Measurements from ENCODE around the gene ACOX2.

ACOX2 gene

DNA sequence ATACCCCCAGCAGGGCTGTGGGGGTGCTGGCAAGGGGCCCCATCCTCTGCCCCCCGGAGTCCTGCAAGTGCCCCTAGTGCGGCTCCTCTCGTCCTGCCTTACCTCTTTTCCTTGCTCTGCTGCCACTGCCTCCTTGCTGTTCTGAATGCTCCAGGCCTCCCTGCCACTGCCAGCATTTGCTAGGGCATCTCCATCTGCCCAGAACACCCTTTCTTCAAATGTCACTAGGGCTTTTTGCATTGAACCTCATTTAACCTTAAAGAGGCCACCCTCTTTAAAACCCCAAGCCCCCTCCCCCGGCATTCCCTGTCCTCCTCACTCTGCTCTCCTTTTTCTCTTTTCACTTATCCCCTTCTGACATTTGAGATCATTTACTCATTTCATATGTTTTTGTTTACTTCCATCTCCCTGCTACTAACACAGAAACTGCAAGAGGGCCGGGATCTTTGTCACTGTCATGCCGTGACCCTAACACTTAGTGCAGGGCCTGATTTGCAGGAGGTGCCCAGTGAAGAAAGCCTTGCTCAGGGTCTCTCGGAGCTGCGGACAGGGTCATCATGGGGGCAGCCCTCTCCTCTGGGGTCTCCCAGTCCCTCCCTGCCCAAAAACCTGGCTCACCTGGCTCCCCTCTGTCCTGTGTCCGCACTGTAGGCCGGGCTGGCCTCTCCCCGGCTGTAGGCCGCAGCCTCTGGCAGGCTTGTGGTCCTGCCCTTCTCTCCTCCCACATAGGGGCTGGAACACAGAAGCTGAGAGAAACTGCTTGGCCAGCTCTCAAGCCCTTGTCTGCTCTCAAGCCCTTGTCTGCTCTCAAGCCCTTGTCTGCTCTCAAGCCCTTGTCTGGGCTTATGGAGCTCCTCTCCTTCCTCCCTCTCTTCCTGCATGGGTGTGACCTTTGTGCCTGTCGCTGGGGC is at the start of gene ACOX2:
Gene ACOX2 (minus strand): TSS at position 690 of the 911 bp plus-strand sequence. CDS start 2,084 bp downstream, outside the sequence.
- DNase-seq = peak in 3 of 14 donors; percentile 12 to 36 (median 12)

DNA sequence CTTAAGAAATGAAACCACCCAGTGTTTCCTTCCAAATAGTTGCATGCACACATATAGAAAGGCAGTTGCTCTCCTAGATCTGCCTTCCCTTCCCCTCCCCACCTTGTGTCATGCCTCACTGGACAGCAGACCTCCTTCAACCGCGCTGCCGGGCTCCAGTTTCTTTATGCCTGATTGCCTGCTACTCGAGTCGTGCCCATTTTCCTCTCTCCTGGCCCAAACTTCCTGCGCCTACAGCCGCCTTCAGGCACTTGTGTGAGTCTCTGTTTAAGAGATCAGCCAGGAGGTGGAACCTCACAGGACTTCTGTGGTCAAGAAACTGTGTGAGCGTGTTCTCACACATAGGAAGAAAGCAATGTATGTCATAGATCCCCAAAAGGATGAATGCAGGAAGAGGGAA is 49.0 kb upstream of the ACOX2 start:
- peak in 1 of 14 donors; percentile 28 for DNase-seq

DNA sequence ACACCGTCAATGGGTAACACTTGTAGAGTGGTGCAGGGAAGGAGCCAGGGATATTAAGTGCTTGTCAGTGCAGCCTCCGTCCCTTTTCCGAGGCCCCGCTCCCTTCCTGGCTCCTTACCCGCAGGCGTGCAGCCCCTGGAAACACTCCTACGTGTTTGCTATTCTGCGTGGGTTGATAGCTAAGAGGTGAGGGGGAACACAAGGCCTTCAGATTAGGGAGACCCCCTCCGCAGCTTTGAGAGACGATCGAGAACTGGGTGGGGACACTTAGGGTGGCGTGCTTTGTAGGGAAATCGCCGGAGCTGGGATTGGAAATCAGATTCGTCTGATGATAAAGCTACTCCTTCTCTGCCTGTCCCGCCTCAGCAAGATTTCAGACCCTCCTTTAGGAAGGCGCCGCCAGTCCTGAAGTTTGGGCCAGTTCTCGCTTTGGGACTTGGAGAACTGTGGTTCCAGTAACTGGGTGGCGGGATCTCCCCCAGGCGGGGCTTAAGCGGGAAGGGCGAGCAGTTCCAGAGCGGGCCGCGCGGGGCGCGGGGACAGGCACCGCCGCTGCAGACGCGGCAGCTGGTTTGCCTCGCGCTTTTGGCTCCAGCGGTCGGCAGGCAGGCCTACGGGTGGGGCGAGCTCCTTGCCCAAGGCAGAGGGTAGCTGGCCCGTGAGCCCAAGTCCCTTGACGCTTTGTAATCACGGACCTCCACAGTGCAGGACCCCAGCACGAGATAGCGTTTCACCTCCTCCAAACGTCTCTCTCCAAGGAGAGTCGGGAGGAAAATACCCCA is 48.2 kb upstream of the ACOX2 start:
- peak in 13 of 14 donors; percentile 23 to 89 (median 50) for DNase-seq

DNA sequence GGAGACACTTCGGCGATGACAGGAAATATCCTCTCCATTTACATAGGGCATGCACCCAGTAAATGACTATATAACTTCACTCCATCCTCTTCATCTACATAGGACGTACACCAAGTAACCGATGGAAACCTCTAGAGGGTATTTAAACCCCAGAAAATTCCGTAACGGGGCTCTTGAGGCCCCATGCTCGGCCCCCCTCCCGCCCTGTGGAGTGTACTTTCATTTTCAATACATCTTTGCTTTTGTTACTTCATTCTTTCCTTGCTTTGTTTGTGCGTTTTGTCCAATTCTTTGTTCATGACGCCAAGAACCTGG is 47.7 kb upstream of the ACOX2 start:
- no peak for DNase-seq

DNA sequence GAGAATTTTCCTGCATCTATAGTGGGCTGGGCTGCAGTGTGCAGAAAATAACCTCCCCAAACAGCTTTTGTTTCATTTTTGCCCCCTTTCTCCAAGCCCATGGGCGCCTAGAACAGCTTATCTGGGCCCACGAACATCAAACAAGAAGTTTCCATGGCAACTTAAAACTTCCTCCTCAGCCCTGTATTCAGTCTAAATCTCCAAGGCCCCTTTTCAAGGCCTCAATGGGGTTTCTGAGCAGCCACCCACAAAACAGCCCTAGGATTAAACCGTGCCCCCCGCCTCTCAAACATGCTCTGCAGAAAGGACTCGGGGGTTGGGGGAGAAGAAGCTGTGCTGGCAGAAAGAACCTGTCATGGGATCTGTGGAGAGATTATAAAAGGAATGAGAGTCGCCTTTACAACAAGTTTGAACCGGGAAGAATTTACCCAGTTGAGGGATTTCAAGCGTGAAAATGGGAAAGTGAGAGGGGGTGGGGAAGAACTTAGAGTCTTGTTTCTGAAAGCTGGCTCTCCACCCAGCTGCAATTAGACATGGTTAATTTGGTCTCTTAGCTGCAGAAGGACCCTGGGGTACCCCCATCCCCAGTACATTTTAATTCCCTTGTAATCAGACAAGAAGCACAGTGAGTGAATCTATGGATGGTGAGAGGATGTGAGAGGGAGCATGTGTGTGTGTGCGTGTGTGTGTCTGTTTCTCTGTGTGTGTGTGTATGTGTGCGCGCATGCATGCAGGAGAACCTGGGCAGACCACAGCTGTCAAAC is 44.5 kb upstream of the ACOX2 start:
- peak in 6 of 14 donors; percentile 17 to 55 (median 30) for DNase-seq

DNA sequence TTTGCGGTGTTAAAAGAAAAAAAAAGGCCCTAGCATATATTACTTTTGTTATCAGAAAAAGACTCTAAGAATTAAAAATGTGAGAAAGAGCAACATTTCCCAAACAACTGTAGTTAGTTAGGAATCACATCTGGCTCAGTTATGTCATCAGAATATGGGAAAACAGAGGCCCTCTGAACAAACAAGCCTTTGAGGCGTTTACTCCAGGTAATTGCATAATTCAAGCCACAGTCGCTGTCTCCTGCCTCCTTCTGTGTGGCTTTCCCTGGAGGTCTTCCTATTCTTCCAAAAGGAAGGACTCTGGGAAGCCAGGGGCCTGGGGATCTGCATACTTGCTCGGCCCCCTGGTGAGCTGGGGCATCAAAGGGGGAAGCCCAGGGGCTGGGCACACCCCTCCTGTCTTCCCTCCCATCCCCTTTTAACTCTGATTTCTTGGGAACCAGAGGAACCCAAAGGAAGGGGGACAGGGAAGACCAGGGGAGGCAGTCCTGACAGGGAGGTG is 43.9 kb upstream of the ACOX2 start:
- no peak for DNase-seq

DNA sequence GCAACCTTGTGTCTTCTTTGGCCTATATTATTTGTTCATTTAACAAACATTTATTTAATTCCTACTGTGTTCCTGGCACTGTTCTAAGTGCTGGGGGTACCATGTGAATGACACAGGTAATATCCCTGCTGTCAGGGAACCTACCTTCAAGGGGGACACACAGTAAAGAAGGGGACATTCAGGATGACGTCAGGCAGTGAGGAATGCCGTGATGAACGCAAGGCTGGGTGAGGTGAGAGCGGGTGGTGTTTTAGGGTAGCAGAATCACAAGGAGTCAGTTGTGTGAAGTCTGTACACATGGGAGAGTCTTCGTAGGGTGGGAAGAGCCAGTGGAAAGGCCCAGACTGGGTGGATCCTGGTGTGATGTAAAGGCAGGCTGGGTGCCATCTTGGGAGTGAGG is 41.9 kb upstream of the ACOX2 start:
- no peak for DNase-seq

DNA sequence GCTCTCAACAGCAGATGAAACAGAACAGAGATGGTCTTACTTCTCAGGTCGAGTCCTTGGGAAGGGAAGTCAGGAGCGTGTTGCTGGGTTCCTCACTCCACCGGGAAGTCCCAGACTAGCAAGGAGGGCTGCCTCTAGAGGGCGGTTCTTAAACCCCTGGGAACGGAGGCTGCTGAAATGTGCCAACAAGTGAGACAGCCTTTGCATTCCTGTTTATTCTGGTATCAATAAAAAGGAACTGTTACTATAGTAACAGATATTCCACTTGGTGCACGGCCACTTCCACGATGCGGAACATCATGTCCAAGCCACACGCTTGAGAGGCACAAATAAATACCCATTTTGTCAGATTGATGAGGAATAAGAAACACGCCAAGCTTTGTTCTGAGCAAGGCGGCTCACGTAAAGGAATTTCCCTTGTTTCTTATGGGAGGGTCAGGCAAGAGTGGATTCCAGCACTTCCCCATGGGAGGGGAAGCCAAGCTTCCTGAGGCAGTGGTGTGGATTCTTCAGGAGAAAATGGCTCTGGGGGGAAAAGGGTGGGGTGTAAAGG is 40.4 kb upstream of the ACOX2 start, which contains the start of gene FAM107A:
Gene FAM107A (minus strand): TSS at position 123 of the 553 bp plus-strand sequence. CDS start 7,531 bp downstream, outside the sequence.
- peak in 10 of 14 donors; percentile 12 to 56 (median 36) for DNase-seq

DNA sequence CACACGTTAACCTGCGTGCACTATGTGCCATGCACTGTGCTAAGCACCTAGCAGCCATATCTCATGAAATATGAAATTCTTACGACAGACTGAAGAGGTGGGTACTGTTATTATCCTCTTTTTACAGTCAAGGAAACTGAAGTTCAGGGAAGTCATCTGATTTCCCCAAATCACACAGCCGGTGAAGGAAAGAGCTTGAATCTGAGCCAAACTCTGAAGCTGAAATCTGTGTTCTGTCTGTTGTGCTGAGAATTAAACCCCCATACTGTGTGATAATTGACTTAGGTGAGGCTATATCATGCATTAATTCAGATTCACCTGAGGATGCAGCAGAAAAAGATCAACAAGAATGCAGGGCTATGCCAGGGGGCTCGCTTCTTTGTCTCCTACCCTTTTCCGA is 39.7 kb upstream of the ACOX2 start:
- peak in 1 of 14 donors; percentile 42 for DNase-seq

DNA sequence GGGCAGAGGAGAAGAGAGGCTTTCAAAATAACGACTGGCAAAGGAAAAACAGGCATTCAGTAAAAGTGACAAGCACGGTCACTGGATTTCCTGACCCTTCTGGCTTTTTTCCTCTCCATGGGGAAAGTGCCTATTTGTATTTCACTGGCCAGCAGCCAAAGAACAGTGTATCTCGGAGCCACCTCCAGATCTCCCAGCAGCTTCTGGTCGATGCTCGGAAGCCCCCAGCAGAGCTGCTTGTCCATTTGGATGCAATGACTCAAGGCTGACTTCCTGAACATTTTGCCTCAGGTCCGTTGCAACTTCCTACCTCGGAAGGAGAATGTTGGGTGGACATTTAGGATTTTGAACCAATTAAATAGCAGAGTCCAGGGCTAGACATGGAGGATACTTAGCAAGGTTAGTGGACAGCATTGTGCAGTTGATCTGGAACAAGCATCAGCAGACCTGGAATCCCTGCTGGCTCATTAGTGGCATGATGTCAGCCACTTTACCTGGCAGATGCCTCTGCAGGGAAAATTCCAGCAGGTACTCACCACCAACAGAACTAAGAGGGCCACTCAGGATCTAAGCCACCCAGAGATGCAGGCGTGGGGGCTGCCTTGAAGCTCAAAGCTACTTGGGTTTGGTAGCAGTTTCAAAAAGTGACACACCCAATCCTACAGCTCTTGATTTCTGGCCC is 39.1 kb upstream of the ACOX2 start:
- peak in 5 of 14 donors; percentile 10 to 82 (median 52) for DNase-seq

DNA sequence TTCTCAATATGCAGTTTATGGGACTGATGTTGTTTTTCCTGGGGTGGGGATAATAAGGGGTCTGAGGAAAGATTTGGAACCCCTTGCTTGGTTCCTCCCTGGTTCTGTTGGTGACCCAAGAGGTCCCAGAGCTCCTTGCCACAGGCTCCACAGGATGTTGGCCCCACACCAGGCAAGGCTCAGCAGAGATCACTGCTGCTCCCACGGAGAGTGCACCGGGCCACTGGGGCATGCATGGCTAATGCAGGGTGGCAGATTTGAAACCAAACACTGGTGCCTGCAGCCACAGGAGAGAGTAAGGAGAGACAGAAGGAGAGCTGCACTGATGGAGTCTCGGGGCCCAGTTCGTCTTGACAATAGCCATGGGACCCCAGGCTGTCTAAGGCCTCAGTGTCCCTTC is 37.7 kb upstream of the ACOX2 start:
- peak in 1 of 14 donors; percentile 10 for DNase-seq

DNA sequence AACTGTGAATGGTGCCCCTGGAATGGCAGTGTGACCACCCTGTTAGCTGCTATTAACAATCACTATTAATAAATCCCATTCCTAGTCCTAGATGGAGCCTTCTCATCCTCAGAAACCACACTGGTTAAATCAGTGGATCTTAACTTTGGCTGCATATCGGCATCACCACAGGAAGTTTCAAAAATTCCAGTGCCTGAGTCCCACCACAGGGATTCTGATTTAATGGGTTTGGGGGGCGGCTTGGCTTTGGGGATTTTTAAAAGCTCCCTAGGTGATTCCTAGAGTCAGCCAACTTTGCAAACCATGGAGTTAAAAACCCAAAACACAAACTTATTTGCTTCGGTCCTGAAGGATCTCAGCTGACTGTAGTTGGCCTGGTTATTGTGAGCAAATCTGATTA is 37.1 kb upstream of the ACOX2 start:
- no peak for DNase-seq

DNA sequence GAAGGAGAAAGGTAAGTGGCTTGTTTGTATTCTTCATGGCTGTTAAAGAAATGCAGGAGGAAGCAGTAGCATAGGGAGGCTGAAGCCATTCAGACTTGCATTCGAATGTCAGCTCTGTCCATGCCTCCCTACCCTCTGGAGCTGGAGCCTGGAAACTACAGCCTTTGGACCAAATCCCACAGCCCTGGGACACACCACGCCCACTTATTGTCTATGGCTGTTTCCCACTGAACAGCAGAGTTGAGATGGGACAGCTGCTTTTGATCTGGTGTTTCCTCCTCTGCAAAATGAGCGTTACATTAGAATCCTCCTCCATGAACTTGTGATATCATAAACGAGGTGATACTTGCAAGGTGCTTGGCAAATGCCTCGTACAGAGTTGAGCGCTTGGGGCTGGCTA is 36.6 kb upstream of the ACOX2 start:
- peak in 2 of 14 donors; percentile 8 to 15 for DNase-seq

DNA sequence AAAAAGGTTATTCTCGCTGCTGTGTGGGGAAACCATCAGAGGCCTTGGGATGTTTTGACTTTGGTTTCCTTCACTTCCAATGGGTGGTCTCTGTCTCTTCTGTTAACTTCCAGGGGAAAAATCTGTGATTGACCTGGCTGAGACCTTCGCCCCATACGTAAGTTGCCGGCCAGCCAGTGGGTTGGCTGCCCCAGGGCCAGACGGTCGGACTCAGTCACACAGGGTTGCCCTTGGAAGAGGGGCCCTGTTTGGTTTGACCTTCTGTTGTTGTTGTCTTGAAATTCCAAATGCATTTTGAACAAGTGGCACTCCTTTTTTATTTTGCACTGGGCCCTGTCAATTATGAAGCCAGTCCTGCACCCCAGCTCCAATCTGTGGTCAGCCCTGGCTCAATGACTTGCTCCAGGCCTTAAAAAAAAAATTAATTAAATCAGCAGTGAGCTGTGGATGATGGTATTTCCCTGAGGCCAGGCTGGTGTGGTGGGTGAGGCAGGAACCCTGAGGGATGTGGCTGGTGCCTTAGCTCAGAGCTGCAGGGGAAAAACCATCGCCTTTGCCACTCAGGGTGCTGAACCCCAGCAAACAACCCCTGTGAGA is 35.7 kb upstream of the ACOX2 start:
- DNase-seq = no peak

DNA sequence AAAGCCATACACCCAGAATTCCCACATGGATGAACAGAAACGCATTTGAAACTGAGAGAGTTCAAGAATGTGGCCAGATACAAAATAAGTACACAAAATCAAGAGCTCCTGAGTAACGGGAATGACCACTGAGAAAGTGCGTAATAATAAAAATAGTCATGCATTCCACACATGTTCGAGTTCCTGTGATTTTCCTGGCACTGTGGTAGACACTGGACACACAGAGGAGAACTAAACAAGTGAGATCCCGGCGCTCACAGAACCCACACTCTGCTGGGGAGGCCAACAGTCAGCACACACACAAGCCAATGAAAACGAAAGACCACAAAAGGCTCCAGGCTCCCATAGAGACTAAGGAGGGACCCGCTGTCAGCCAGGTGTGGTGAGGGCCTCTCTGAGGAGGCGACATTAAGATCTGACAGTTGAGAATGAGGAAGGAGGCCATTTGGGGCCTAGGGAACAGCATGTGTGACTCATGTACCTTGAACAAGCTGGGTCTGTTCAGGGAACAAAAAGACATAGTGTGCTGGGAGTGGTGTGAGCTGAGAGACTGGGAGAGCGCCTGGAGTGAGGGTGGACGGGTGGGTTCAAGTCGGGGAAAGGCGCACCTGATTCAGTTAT is 35.1 kb upstream of the ACOX2 start:
- DNase-seq = peak in 1 of 14 donors; percentile 34

DNA sequence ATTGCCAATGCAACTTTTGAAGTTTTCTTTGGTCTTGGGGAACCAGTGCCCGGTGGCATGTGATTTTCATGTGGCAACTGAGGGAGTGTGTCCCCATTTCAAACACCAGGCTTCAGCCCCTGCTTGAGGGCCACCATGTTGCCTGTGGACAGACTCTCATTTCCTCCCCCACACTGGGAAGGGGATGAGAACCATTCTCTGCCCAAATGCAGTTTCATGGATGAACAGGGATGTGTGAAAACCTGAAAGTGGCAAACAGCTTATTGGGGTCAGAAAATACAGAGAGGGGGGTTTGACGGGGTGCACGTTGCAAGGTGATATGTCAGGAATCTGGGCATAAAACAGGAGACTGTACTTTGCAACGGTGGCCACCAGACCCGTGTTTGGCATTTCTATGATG is 33.9 kb upstream of the ACOX2 start:
- DNase-seq = no peak

DNA sequence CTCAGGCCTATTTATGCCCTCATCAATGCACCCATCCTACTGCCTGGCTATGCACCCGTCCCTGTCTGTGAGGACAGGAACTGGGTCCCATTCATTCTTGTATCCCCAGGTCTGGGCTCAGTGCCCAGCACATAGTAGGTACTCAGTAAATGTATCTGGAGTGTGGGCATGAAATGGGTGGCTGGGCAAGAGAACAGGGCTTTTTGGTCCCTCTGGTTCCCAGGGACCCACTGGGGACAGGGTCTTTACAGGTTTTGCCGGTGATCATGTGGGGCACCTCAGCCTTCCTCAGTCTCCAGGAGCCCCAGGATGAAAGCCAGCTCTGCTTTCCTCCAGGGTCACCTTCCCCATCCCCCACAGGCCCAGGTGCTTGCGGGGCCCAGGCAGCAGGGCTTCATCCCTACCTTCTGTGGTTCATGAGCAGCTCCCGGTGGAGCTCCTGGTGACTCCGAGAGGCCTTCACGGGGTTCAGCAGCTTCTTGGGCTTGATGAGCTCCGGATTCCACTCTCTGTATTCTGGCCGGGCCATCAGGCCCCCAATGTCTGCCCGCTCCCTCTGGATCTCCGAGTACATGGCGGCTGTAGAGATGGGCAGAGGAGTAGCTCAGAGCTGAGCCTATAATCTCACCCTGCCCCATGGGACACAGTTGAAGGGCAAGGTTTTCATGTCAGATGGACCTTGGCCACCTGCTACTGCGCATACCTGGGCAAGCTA is 32.5 kb upstream of the ACOX2 start:
- DNase-seq = no peak

DNA sequence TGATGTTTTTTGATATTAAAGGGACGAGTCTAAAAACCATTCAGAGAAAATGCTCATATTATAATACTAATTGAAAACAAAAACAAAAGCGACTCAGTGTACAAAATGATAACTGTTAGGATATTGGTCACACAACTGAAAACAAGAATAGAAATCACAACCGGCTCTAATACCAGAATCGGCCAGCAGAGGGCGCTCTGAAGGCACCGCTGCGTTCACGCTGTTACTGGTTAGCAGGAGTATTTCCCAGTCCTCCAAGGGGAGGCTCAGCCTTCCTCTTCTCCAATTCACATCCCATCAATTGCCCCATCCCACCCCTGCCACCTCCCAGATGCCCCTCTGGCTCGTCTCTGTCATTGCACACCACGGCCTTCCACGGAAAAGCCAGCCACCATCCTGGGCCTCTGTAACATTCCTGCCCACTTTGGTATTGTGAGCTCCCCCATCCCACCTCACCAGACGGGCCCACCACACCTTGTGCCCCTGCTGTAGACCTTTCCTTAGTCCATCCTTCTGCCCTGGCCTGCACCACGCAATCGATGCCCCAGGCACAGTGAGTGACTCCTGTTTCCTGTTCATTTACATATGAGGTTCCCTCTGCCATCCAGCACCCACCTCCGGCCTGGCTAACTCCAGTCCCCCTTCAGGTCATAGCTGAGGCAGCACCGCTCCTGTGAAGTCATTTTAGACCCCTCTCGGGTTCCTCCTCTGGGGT is 31.7 kb upstream of the ACOX2 start:
- DNase-seq = peak in 12 of 14 donors; percentile 10 to 70 (median 58)

DNA sequence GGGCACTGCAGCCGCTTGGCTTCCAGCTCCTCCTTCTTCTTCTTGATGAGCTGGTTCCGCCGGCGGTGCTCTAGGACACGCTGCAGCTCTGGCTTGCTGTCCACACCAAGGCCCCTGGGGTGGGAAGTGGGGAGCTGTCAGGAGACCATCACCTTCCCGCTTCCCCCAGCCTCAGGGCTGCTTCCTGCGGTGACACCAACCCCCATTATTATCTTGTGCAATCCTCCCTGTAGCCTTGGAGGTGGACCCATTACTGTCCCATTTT is 30.2 kb upstream of the ACOX2 start:
- no peak for DNase-seq
